Measurements from ENCODE around the gene DGCR8.

Gene DGCR8

GRCh38 chr22:20089977-20090729 lies 10.1 kb downstream of the DGCR8 start:
- no peak for DNase-seq (ENCODE audit: low read depth in 3 of 3)

GRCh38 chr22:20090730-20091240 lies 10.7 kb downstream of the DGCR8 start:
- no peak for DNase-seq (ENCODE audit: low read depth in 3 of 3)

- DNase-seq (ENCODE audit: low read depth in 3 of 3): no peak
Measured at GRCh38 chr22:20091690-20092476, 11.8 kb downstream of the DGCR8 start.

GRCh38 chr22:20092477-20092854 lies 12.4 kb downstream of the DGCR8 start:
- DNase-seq (ENCODE audit: low read depth in 3 of 3): no peak

GRCh38 chr22:20093418-20094196 lies 13.6 kb downstream of the DGCR8 start:
- no peak for DNase-seq (ENCODE audit: low read depth in 3 of 3)

GRCh38 chr22:20094197-20094807 lies 14.3 kb downstream of the DGCR8 start:
- DNase-seq (ENCODE audit: low read depth in 3 of 3): no peak

- no peak for DNase-seq (ENCODE audit: low read depth in 3 of 3)
Measured at GRCh38 chr22:20095521-20095920, 15.5 kb downstream of the DGCR8 start.

- no peak for DNase-seq (ENCODE audit: low read depth in 3 of 3)
Measured at GRCh38 chr22:20096574-20097420, 16.8 kb downstream of the DGCR8 start.

- DNase-seq (ENCODE audit: low read depth in 3 of 3): no peak
Measured at GRCh38 chr22:20099099-20099711, 19.2 kb downstream of the DGCR8 start.

GRCh38 chr22:20101638-20102037 lies 21.6 kb downstream of the DGCR8 start:
- no peak for DNase-seq (ENCODE audit: low read depth in 3 of 3)

GRCh38 chr22:20102203-20102780 lies 22.3 kb downstream of the DGCR8 start:
- DNase-seq (ENCODE audit: low read depth in 3 of 3): no peak

GRCh38 chr22:20105456-20106204 lies 25.6 kb downstream of the DGCR8 start:
- no peak for DNase-seq (ENCODE audit: low read depth in 3 of 3)

GRCh38 chr22:20106205-20106848 lies 26.3 kb downstream of the DGCR8 start:
- no peak for DNase-seq (ENCODE audit: low read depth in 3 of 3)

- no peak for DNase-seq (ENCODE audit: low read depth in 3 of 3)
Measured at GRCh38 chr22:20106849-20107237, 26.8 kb downstream of the DGCR8 start.

GRCh38 chr22:20107471-20107901 lies 27.4 kb downstream of the DGCR8 start:
- no peak for DNase-seq (ENCODE audit: low read depth in 3 of 3)

GRCh38 chr22:20107951-20108756 lies 28.1 kb downstream of the DGCR8 start:
- DNase-seq (ENCODE audit: low read depth in 3 of 3): no peak

GRCh38 chr22:20108757-20109230 lies 28.8 kb downstream of the DGCR8 start:
- no peak for DNase-seq (ENCODE audit: low read depth in 3 of 3)
